Nephron progenitor cell (in vitro differentiated cells): ENCODE measurements around the gene GPR18.

Source experiments
- DNase-seq: peaks from one replicate; pipeline ENCODE4 v3.0.0; 2021
- H3K27ac Mint-ChIP-seq: 2 replicates; pipeline ENCODE4 v1.8.0; 2021; ENCODE audit warnings: mild to moderate bottlenecking, moderate library complexity, mixed read lengths
- H3K27me3 Mint-ChIP-seq: 2 replicates; pipeline ENCODE4 v1.8.0; 2021; ENCODE audit warnings: mild to moderate bottlenecking, low read depth, mixed read lengths; ENCODE audit not compliant: poor library complexity
- H3K36me3 Mint-ChIP-seq: 2 replicates; pipeline ENCODE4 v1.8.0; 2021; ENCODE audit warnings: low read depth, mixed read lengths
- H3K4me1 Mint-ChIP-seq: 2 replicates; pipeline ENCODE4 v1.8.0; 2021; ENCODE audit warnings: mixed read lengths
- H3K4me3 Mint-ChIP-seq: 2 replicates; pipeline ENCODE4 v1.8.0; 2021; ENCODE audit warnings: mild to moderate bottlenecking, moderate library complexity, mixed read lengths
- H3K9me3 Mint-ChIP-seq: 2 replicates; pipeline ENCODE4 v1.8.0; 2021; ENCODE audit warnings: mild to moderate bottlenecking, moderate library complexity, mixed read lengths
- CTCF ChIP-seq: fragments of 200-600 bp; sonication (generic); IDR thresholded peaks from 2 replicates; pipeline ENCODE4 v1.5.0; 2021; ENCODE audit warnings: antibody characterized with exemption

Gene GPR18

DNA sequence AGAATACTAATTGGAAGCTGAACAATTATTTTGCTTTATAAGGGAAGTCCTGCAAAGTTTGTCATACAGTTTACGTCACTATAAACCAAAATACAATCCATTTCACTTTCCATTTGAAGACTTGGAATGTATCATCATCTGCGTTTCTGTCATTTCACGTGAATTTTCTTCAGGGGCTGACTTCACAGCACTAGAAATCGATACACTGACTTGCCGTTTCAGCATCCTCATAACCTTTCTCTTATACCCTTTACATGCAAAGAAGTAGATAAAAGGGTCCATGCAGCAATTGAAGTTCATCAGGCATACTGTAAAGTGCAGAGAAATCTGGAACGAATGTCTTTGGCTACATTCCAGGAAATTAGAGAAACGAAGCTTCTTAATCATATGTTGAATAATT lies 36.8 kb upstream of the GPR18 start:
- no peak overlapping the region for H3K27ac Mint-ChIP-seq
- H3K4me1 Mint-ChIP-seq: no peaks in the 10 kb centered on the region
- peaks cover 18% of the 10 kb centered on the region for H3K36me3 Mint-ChIP-seq
- H3K27me3 Mint-ChIP-seq: peaks cover 5% of the 10 kb centered on the region
- DNase-seq: no peak
- no peaks in the 10 kb centered on the region for H3K9me3 Mint-ChIP-seq
- no peak for TF ChIP-seq CTCF
- H3K4me3 Mint-ChIP-seq: no peak overlapping the region

GRCh38 chr13:99294198-99294597 lies 36.0 kb upstream of the GPR18 start:
- Mint-ChIP-seq H3K4me3 (no peak overlapping the region), H3K9me3 (no peaks in the 10 kb centered on the region), H3K36me3 (peaks cover 18% of the 10 kb centered on the region), H3K27me3 (peaks cover 5% of the 10 kb centered on the region), H3K4me1 (no peaks in the 10 kb centered on the region), H3K27ac (no peak overlapping the region)
- no peak for TF ChIP-seq CTCF
- DNase-seq: no peak

DNA sequence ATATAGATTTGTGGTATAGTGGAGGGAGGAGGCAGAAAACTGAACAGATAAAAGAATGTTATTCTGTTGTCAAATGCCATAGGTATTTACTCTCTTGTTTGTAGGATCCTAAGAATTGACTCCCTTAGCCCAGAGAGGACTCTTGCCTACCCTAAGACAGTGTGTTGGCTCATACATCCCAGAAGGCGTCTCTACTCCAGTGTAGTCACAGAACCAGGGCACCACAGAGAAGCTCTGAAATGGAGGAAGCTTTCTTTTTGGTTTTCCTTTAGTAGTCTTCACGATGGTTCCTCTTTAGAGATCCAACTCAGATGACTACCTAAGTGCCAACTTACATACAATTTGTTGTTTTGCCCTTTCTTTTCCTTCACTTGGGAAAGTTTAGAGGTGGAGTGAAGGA lies 35.0 kb upstream of the GPR18 start:
- Mint-ChIP-seq H3K4me3 (no peak overlapping the region), H3K4me1 (no peaks in the 10 kb centered on the region), H3K36me3 (peaks cover 23% of the 10 kb centered on the region), H3K27me3 (peaks cover 5% of the 10 kb centered on the region), H3K9me3 (no peaks in the 10 kb centered on the region), H3K27ac (no peak overlapping the region)
- TF ChIP-seq CTCF: no peak
- no peak for DNase-seq

DNA sequence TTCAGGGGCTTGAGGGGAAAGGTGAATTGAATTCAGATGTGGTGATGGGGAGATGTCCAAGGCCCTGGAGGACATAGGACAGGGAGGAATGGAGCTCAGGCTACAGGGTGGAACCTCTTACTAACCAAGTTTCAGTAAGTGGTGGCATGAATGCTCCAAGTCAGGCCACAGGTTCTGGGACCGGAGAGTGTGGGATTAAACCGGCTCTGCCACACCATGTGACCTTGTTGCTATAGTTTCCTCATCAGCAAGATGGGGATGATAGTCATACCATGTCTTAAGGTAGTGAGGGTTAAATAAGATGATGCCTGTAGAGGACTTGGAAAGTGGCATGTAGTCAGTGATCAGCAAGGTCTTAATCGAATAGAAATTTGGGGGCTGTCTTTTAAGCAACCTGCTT lies 32.7 kb upstream of the GPR18 start:
- DNase-seq: no peak
- Mint-ChIP-seq H3K4me3 (no peak overlapping the region), H3K36me3 (peaks cover 28% of the 10 kb centered on the region), H3K27me3 (no peaks in the 10 kb centered on the region), H3K4me1 (no peaks in the 10 kb centered on the region), H3K9me3 (no peaks in the 10 kb centered on the region), H3K27ac (no peak overlapping the region)
- TF ChIP-seq CTCF: no peak

GRCh38 chr13:99289674-99290337 lies 31.6 kb upstream of the GPR18 start:
- TF ChIP-seq CTCF: no peak

GRCh38 chr13:99289271-99289670 lies 31.1 kb upstream of the GPR18 start:
- Mint-ChIP-seq H3K27me3 (peaks cover 4% of the 10 kb centered on the region), H3K27ac (peak overlapping the region; percentile 58), H3K4me1 (no peaks in the 10 kb centered on the region), H3K36me3 (peaks cover 33% of the 10 kb centered on the region), H3K9me3 (no peaks in the 10 kb centered on the region), H3K4me3 (no peak overlapping the region)
- TF ChIP-seq CTCF: no peak
- DNase-seq: no peak

More at GRCh38 chr13:99289674-99290337, 31.6 kb upstream of the GPR18 start:
- H3K9me3 Mint-ChIP-seq: no peaks in the 10 kb centered on the region
- H3K27me3 Mint-ChIP-seq: peaks cover 4% of the 10 kb centered on the region
- no peak overlapping the region for H3K4me3 Mint-ChIP-seq
- H3K36me3 Mint-ChIP-seq: peaks cover 28% of the 10 kb centered on the region
- no peaks in the 10 kb centered on the region for H3K4me1 Mint-ChIP-seq
- DNase-seq: no peak
- H3K27ac Mint-ChIP-seq: no peak overlapping the region
